ENCODE results near the gene CHADL.
"Not testable (repeated sequence)": the region's sequence is repeated elsewhere in the genome, so short reads cannot be mapped to it uniquely, and the experiment has no call there.

Gene CHADL

GRCh38 chr22:41184679-41185078, 56.1 kb downstream of the CHADL start:
- no peak for DNase-seq (ENCODE audit: low read depth in 2 of 2)

- no peak for DNase-seq (ENCODE audit: low read depth in 2 of 2)
Observed at GRCh38 chr22:41181349-41182241, 59.1 kb downstream of the CHADL start.

DNA sequence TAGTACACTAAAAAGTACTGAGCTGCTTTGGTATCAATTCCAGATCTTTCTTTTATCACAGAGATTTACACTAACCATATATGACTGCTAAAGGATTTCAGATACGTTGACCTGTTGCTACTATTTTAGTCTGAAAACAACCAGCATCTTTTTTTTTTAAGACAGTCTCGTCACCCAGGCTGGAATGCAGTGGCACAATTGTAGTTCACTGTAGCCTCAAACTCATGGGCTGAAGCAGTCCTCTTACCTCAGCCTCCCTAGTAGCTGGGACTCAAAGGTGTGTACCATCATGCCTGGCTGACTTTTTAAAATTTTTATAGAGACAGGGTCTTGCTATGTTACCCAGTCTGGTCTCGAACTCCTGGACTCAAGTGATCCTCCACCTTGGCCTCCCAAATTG, 59.8 kb downstream of the CHADL start:
- DNase-seq (ENCODE audit: low read depth in 2 of 2), result no peak

- not testable (repeated sequence) for DNase-seq (ENCODE audit: low read depth in 2 of 2)
Observed at GRCh38 chr22:41180362-41180761, 60.4 kb downstream of the CHADL start.

Measured in activated CD4-positive, alpha-beta T cell treated with anti-CD3 and anti-CD28 coated beads for 24 hours (primary cell).